Stimulated activated CD8-positive, alpha-beta memory T cell treated with anti-CD3 and anti-CD28 coated beads, Interleukin-7, amount 100 ng/mL, for 4 hours (primary cell): ENCODE measurements around the gene NXPH1.
"Not testable (repeated sequence)": the region's sequence is repeated elsewhere in the genome, so short reads cannot be mapped to it uniquely, and the experiment has no call there.

Source experiments
- DNase-seq, 2 donors: peaks; one replicate each; pipeline ENCODE4 v3.0.0-alpha.2; 2020; ENCODE audit warnings: low read depth in 2 of 2

Gene NXPH1

DNA sequence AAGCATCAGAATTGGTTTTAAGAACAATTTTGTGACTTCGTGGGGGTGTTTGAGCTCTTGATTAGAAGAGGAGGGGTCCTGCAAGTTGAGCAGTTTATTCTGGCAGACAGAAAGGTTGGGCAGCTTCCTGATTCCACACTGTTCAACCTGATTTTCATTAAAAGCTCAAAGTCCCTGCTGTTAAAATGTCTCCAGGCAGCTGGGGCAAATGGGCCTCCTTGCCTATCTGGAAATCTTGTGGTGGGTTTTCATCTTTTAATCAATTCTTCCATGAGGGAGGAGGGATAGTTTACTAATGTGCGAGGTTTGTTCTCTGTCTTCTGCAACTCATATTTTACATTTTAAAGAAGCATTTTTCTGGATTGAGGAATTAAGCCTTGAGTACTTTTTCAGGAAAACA lies 276.7 kb downstream of the NXPH1 start:
- DNase-seq = no peak

- no peak for DNase-seq
These were observed 281.4 kb downstream of the NXPH1 start for GRCh38 chr7:8714791-8715190.

GRCh38 chr7:8719102-8719501 lies 285.7 kb downstream of the NXPH1 start:
- DNase-seq = no peak

GRCh38 chr7:8724080-8724718 lies 290.8 kb downstream of the NXPH1 start:
- no peak for DNase-seq

- not testable (repeated sequence) for DNase-seq
These were observed 298.3 kb downstream of the NXPH1 start for GRCh38 chr7:8731756-8732155.

- no peak for DNase-seq
These were observed 306.4 kb downstream of the NXPH1 start for GRCh38 chr7:8739837-8740236.

DNA sequence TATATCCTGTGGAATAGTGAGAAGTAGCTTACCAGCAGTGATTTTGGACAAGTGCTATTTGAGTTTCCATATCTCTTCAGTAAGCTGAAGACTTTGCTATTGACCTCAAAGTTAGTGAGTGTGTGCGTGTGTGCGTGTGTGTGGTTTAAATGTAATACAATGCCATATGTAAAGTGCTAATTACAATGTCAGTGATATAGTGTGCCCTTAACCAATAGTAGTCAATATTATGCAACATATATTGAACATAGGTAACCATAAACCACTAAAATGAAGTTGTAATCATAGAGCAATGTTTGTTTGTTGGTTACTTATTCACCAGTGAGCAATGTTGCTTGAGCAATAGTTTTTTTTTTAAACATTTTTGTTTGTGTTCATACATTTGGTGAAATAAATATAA lies 309.4 kb downstream of the NXPH1 start:
- DNase-seq = no peak

DNA sequence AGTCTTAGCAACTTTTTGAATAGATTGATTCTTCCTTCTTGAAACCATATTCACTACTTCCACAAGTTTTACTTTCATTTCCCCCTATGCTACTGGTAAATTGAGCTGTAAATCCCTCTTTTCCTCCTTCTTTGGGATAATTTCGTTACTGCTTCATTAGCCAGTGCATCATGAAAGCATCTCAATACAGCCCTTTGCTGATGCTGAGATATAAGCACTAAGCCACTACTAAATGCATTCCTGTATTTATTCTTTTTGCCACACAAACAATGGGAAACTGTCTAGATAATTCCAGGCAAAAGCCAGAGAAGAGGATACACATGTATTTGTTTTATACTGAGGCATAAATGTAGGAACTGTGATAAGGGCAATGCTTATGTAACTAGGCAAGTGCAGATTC lies 313.9 kb downstream of the NXPH1 start:
- DNase-seq = no peak

- DNase-seq = no peak
These were observed 318.3 kb downstream of the NXPH1 start for GRCh38 chr7:8751557-8752231.

- no peak for DNase-seq
These were observed 319.9 kb downstream of the NXPH1 start for GRCh38 chr7:8753355-8753754.

GRCh38 chr7:8761731-8762130 lies 328.3 kb downstream of the NXPH1 start:
- DNase-seq = no peak

DNA sequence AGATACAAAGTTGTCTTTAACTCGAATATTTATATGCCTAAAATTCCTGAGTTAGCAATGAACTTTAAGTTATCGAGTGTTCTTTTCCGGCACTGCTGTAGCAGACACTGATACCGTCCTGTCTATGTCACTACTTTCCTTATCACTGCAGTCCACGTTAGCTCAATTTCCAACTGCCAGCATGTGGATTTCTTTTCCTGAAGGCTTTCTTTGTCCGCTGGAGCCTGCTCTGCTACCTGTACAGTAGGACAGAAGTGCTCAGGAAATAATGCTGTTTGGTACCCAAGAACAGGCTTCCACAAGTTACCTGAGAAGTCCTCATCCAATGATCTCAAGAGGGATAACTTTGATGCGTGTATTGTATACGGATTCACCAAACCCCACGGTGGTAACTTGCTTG lies 329.4 kb downstream of the NXPH1 start:
- DNase-seq = no peak

DNA sequence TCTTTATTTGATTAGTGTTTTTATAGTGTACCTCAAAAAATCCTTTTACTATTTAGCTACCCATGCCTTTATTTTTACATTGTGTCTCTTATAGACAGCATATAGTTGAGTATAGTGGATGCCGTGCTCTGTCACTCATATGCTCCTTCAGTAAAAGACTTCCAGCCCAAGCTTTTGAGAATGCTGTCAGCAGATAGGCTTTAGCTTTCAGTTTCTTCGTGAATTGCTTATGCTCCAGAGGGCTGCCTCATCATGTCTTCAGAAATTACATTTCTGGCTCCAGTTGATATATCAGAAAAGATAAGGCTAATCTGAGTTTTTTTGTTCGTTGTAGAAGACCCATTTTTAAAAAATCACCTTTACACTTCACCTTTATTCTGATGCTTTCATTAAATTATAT lies 332.0 kb downstream of the NXPH1 start:
- no peak for DNase-seq

- DNase-seq = no peak
These were observed 340.1 kb downstream of the NXPH1 start for GRCh38 chr7:8773518-8773917.

DNA sequence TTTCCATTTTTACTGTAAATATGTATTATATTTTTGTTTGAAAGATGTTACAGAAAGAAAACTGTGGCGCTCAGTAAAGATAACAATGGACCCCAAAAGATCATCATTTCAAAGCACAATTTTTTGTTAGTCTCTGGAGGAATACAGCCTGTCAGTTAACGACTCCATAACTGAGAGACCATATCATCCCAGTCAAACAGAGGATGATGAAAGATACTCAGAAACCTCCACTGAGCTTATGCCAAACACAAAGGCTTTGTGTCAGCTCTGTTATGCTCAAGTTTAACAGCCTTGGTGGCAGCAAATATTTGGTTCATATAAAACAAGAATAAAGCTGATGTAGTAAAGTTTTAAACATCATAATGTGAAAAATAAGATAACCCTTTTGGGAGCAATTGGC lies 345.1 kb downstream of the NXPH1 start:
- DNase-seq = no peak

- DNase-seq = no peak
These were observed 347.8 kb downstream of the NXPH1 start for GRCh38 chr7:8781166-8781565.

- DNase-seq = no peak
These were observed 349.8 kb downstream of the NXPH1 start for GRCh38 chr7:8783229-8783628.

GRCh38 chr7:8785081-8785480 lies 351.7 kb downstream of the NXPH1 start:
- no peak for DNase-seq

DNA sequence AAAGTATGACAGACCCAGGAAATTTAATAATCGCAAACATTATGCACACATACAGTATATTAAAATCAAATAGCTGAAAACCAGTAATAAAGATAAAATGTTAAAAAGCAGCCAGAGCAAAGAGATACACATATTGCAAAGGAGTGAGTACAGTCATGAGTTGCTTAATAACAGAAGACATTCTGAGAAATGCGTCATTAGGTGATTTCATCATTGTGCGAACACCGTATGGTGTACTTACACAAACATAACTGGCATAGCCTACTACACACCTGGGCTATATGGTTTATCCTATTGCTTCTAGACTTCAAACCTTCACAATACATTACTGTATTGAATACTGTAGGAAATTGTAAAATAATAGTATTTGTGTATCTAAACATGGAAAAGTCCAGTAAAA lies 367.6 kb downstream of the NXPH1 start:
- DNase-seq = no peak
